Measurements from ENCODE around the gene MBOAT1.

Gene MBOAT1

DNA sequence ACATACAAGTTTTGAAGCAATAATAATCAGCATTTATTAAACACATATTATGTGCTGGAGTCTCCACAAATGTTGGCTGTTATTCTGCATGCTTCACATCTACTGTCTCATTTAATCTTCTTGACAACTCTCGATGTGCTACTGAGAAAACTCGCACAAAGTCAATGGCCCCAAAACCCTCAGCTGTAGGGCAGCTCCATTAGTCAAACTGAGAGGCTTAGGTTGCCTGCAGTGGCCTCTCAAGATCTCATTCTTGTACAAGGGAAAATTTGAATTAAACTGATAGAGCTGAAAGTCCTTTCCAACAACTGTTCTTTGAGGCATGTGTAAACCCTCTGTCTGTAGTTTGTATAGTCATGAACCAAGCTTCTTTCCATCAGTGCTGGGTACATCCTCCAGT, 49.8 kb downstream of the MBOAT1 start:
- TF ChIP-seq, protein P1, sequence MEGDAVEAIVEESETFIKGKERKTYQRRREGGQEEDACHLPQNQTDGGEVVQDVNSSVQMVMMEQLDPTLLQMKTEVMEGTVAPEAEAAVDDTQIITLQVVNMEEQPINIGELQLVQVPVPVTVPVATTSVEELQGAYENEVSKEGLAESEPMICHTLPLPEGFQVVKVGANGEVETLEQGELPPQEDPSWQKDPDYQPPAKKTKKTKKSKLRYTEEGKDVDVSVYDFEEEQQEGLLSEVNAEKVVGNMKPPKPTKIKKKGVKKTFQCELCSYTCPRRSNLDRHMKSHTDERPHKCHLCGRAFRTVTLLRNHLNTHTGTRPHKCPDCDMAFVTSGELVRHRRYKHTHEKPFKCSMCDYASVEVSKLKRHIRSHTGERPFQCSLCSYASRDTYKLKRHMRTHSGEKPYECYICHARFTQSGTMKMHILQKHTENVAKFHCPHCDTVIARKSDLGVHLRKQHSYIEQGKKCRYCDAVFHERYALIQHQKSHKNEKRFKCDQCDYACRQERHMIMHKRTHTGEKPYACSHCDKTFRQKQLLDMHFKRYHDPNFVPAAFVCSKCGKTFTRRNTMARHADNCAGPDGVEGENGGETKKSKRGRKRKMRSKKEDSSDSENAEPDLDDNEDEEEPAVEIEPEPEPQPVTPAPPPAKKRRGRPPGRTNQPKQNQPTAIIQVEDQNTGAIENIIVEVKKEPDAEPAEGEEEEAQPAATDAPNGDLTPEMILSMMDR (IDR thresholded peaks at IDR 0.05; ENCODE audit: low read depth, low read length, missing control alignments): no peak
- no peak overlapping the region for H3K4me3 ChIP-seq (ENCODE audit: low read depth, low read length)
- no peak for DNase-seq (ENCODE audit: low read depth)

DNA sequence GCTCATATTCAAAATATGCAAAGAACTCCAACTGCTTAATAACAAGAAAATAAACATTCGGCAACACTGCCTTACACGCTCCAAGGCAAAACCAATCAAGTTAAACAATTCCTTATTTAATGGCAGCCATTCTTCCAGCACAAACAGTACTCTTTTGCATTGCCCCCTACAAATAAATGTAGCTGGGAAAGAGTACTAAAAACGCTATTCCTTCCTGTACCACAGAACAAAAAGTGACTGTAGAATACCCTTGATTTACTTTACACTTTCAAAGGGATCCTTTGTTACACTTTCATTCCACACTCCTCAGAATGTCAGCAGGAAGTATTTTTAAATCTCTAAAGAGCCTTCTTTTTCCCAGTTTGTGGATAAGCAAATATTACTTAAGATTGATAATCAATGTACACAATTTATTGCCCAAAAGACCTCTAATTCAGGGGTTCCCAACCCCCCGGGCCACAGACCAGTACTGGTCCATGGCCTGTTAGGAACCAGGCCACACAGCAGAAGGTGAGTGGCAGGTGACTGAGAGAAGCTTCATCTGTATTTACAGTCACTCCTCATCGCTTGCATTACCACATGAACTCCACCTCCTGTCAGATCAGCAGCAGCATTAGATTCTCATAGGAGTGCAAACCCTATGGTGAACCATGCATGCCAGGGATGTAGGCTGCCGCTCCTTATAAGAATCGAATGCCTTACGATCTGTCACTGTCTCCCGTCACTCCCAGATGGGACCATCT, 51.6 kb downstream of the MBOAT1 start:
- no peak for DNase-seq (ENCODE audit: low read depth)
- H3K4me3 ChIP-seq (ENCODE audit: low read depth, low read length): no peak overlapping the region
- TF ChIP-seq, protein P1 (IDR thresholded peaks at IDR 0.05; ENCODE audit: low read depth, low read length, missing control alignments): no peak

DNA sequence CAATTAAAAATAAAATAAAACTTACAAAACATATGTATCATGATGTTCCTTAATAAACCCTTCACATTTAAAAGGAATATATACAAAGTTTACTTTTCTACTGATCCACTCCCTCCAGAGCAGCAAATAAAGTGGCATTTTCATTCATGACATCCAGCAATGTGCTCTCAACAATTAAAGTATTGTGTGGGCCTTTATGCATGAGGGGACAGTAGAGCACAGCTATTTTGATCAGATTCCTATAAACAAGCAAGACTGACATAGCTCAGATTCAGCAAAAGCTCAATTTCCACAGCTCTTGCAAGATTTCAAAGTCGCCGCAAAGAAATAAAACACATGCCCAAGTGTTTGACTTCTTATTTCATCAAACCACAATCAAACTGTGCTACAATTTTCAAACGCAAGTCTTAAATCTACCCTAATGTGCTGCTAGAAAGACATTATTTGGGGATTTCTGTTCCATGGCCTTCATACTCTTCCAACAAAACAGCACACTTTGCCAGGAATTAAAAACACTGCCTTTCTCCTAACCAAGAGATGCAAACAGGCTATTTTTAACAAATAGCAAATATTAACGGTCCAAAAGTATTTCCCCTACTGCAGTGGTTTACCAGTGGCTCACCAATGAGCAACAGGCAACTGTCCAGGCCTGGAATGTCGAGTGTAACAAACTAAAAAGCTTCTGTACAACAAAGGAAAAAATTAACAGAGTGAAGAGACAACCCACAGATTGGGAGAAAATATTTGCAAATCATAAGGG, 52.3 kb downstream of the MBOAT1 start:
- TF ChIP-seq, protein P1 (IDR thresholded peaks at IDR 0.05; ENCODE audit: low read depth, low read length, missing control alignments): no peak
- no peak for DNase-seq (ENCODE audit: low read depth)

DNA sequence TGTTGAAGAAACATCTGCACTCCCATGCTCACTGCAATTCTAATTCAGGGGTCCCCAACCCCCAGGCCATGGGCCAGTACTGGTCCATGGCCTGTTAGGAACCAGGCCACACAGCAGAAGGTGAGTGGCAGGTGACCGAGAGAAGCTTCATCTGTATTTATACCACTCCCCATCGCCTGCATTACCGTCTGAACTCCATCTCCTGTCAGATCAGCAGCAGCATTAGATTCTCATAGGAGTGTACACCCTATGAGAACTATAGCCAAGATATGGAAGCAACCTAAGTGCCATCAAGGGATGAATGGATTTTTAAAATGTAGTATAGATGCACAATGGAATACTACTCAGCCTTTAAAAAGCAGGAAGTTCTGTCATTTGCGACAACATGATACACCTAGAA, 53.2 kb downstream of the MBOAT1 start:
- H3K4me3 ChIP-seq (ENCODE audit: low read depth, low read length): no peak overlapping the region
- TF ChIP-seq, protein P1 (IDR thresholded peaks at IDR 0.05; ENCODE audit: low read depth, low read length, missing control alignments): no peak
- no peak for DNase-seq (ENCODE audit: low read depth)

More for the DNA sequence above, 52.3 kb downstream of the MBOAT1 start:
- no peak overlapping the region for H3K4me3 ChIP-seq (ENCODE audit: low read depth, low read length)

DNA sequence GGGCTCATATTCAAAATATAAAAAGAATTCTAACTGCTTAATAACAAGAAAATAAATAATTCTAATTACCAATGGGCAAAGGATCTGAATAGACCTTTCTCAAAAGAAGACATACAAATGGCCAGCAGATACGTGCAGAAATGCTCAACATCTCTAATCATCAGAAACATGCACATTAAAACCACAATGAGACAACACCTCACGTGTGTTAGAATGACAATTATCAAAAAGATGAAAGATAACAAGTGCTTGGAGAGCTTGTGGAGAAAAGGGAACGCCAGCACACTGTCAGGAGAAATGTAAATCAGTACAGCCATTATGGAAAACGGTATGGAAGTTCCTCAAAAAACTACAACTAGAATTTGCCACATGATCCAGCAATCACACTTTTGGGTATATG, 53.6 kb downstream of the MBOAT1 start:
- H3K4me3 ChIP-seq (ENCODE audit: low read depth, low read length): no peak overlapping the region
- TF ChIP-seq, protein P1 (IDR thresholded peaks at IDR 0.05; ENCODE audit: low read depth, low read length, missing control alignments): no peak
- no peak for DNase-seq (ENCODE audit: low read depth)

DNA sequence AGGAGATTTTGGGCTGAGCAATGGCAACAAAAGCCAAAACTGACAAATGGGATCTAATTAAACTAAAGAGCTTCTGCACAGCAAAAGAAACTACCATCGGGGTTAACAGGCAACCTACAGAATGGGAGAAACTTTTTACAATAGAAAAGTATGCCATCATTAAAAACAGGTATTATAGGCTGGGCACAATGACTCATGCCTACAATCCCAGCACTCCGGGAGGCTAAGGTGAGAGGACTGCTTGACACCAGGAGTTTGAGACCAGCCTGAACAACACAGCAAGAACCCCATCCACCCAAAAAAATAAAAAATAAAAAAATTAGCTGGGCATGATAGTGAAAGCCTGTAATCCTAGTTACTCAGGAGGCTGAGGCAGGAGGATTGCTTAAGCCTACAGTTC, 55.4 kb downstream of the MBOAT1 start:
- DNase-seq (ENCODE audit: low read depth): no peak
- H3K4me3 ChIP-seq (ENCODE audit: low read depth, low read length): no peak overlapping the region
- TF ChIP-seq, protein P1 (IDR thresholded peaks at IDR 0.05; ENCODE audit: low read depth, low read length, missing control alignments): no peak

Measured in GM12864 (cell line).